Dendritic cell treated with granulocyte-macrophage colony-stimulating factor and Interleukin-4, amounts not matched to agents 40 ng/mL and 50 ng/mL, for 4 days (primary cell): ENCODE measurements around the gene ODAPH.

Source experiments
- H3K27ac Mint-ChIP-seq: one replicate; pipeline ENCODE4 v1.8.0; 2022; ENCODE audit warnings: mild to moderate bottlenecking, mixed read lengths
- H3K27me3 Mint-ChIP-seq: one replicate; pipeline ENCODE4 v1.8.0; 2022; ENCODE audit warnings: mild to moderate bottlenecking, mixed read lengths
- H3K36me3 Mint-ChIP-seq: one replicate; pipeline ENCODE4 v1.8.0; 2022; ENCODE audit warnings: low read depth, mixed read lengths
- H3K4me1 Mint-ChIP-seq: one replicate; pipeline ENCODE4 v1.8.0; 2022; ENCODE audit warnings: low read depth, mixed read lengths
- H3K4me3 Mint-ChIP-seq: one replicate; pipeline ENCODE4 v1.8.0; 2022; ENCODE audit warnings: mild to moderate bottlenecking, moderate library complexity, mixed read lengths
- H3K9me3 Mint-ChIP-seq: one replicate; pipeline ENCODE4 v1.8.0; 2022; ENCODE audit warnings: mixed read lengths
- intact Hi-C: fragments of 100-400 bp; cut with micrococcal nuclease; formaldehyde crosslinking; loops from one replicate; pipeline ENCODE4 v1.15.0; 2022

ODAPH gene

DNA sequence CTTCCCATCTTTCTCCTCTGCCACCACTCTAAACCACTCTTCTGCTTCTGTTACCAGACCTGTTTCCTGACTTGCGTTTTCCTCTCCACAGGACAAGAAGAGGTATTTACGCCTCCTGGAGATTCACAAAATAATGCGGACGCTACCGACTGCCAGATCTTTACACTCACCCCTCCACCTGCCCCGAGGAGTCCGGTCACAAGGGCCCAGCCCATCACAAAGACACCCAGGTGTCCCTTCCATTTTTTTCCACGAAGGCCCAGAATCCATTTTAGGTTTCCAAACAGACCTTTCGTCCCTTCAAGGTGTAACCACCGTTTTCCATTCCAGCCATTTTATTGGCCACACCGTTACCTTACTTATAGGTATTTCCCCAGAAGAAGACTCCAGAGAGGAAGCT, 8.2 kb downstream of the ODAPH start:
- Mint-ChIP-seq H3K4me3 (no peak overlapping the region), H3K36me3 (no peaks in the 10 kb centered on the region), H3K27me3 (no peaks in the 10 kb centered on the region), H3K4me1 (peaks cover 35% of the 10 kb centered on the region), H3K9me3 (no peaks in the 10 kb centered on the region), H3K27ac (no peak overlapping the region)
- intact Hi-C loops = no loop called here

DNA sequence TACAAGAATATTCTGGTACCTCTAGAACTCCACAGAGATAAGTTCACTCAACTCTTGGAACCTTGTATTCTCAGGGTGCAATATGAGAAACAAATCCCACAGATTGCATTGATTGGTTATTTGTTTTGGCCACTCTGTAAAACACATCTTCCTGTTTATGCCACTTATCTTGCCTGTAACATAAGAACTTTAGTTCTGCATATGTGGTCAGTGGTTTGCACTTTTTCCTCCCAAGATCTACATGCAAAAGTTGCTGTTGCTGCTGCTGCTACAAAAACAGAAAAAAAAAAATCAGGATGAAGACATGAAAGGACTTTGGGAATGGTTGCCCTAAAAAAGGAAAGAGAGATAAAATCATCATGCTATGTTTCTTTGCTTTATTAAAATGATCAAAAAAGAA, 9.6 kb downstream of the ODAPH start:
- intact Hi-C loops = no loop called here
- no peak overlapping the region for H3K4me3 Mint-ChIP-seq
- peaks cover 35% of the 10 kb centered on the region for H3K4me1 Mint-ChIP-seq
- no peaks in the 10 kb centered on the region for H3K9me3 Mint-ChIP-seq
- no peaks in the 10 kb centered on the region for H3K36me3 Mint-ChIP-seq
- H3K27me3 Mint-ChIP-seq = no peaks in the 10 kb centered on the region
- H3K27ac Mint-ChIP-seq = no peak overlapping the region

DNA sequence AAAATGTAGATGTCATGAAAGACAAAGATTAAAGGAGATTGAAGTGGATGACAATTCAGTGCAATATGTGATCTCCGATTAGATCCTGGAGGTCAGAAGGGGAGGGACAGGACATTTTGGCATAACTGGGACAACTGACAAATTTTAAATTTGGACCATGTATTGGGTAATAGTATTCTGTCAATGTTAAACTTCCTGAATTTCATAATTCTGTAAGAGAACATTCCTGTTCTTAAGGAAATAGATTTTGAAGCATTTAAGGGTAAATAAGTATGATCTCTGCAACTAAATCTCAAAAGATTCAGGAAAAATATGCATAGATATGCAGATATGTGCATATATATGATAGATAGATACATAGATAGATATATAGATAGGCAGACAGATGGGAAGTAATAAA, 11.0 kb downstream of the ODAPH start:
- Mint-ChIP-seq H3K27ac (no peak overlapping the region), H3K4me1 (peaks cover 32% of the 10 kb centered on the region), H3K9me3 (no peaks in the 10 kb centered on the region), H3K4me3 (no peak overlapping the region), H3K36me3 (no peaks in the 10 kb centered on the region), H3K27me3 (no peaks in the 10 kb centered on the region)
- intact Hi-C loops = no loop called here

DNA sequence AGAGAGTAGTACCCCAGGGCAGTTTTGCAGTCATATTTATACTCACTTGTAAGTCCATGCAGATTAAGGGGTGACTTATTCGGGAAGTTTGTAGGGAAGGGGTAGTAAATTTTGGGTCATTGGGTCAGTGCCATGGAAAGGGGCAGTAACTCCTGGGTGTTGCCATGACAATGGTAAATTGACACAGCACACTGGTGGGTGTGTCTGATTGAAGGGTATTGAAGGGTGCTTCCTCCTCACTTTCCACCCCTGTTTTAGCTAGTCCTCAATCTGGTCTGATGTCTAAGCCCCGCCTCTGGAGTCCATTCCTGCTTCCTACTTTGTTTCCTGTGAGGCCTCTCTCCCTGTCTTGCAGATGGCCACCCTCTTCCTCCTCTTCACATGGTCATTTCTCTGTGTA, 11.9 kb downstream of the ODAPH start:
- H3K4me3 Mint-ChIP-seq = no peak overlapping the region
- H3K27me3 Mint-ChIP-seq = no peaks in the 10 kb centered on the region
- peaks cover 29% of the 10 kb centered on the region for H3K4me1 Mint-ChIP-seq
- H3K9me3 Mint-ChIP-seq = no peaks in the 10 kb centered on the region
- H3K27ac Mint-ChIP-seq = no peak overlapping the region
- intact Hi-C loops = no loop called here
- no peaks in the 10 kb centered on the region for H3K36me3 Mint-ChIP-seq

DNA sequence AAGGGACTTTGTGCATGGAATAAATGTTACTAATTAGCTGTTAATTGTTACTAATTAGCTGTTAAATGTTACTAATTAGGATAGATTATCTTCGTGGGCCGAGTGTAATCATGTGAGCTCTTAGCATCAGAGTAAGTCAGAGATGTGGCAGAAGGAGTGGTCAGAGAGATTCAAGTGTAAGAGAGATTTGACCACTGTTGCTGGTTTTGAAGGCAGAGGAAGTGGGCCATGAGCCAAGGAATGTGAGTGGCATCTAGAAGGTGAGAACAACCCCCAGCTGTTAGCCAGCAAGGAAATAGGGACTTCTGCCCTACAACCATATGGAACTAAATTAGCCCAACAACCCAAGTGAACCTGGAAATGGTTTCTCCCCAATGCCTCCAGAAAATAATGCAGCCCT, 28.2 kb downstream of the ODAPH start:
- Mint-ChIP-seq H3K4me3 (no peak overlapping the region), H3K27ac (no peak overlapping the region), H3K4me1 (no peaks in the 10 kb centered on the region), H3K36me3 (no peaks in the 10 kb centered on the region), H3K27me3 (no peaks in the 10 kb centered on the region), H3K9me3 (no peaks in the 10 kb centered on the region)
- intact Hi-C loops = no loop called here

GRCh38 chr4:75593393-75593792, 37.5 kb downstream of the ODAPH start:
- Mint-ChIP-seq H3K4me1 (no peaks in the 10 kb centered on the region), H3K4me3 (no peak overlapping the region), H3K27me3 (no peaks in the 10 kb centered on the region), H3K27ac (no peak overlapping the region), H3K36me3 (no peaks in the 10 kb centered on the region), H3K9me3 (no peaks in the 10 kb centered on the region)
- intact Hi-C loops = no loop called here

GRCh38 chr4:75596061-75596460, 40.2 kb downstream of the ODAPH start:
- intact Hi-C loops = no loop called here
- no peak overlapping the region for H3K27ac Mint-ChIP-seq
- H3K36me3 Mint-ChIP-seq = no peaks in the 10 kb centered on the region
- H3K4me1 Mint-ChIP-seq = no peaks in the 10 kb centered on the region
- H3K27me3 Mint-ChIP-seq = peaks cover 3% of the 10 kb centered on the region
- H3K9me3 Mint-ChIP-seq = no peaks in the 10 kb centered on the region
- no peak overlapping the region for H3K4me3 Mint-ChIP-seq

GRCh38 chr4:75598390-75598789, 42.5 kb downstream of the ODAPH start:
- intact Hi-C loops = no loop called here
- Mint-ChIP-seq H3K36me3 (no peaks in the 10 kb centered on the region), H3K4me3 (no peak overlapping the region), H3K27ac (no peak overlapping the region), H3K27me3 (peaks cover 3% of the 10 kb centered on the region), H3K4me1 (no peaks in the 10 kb centered on the region), H3K9me3 (no peaks in the 10 kb centered on the region)

DNA sequence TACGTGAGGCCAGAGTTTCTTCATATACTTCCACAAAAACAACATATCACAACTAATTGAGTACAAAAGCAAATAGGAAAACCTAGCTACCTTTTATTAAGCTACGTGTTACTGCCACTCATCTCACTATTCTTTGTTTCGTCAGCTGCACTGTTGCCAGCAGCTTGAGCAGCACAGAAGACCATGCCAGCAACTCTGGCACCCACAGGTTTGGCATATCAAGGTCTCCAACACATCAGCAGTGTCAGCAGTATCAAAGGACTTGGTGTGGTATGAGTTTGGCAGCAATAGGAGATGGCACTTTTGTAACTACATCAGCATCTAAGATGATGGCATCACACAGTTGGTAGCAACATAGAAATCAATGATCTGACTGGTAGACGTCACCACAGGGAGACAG, 43.8 kb downstream of the ODAPH start:
- no peaks in the 10 kb centered on the region for H3K4me1 Mint-ChIP-seq
- H3K9me3 Mint-ChIP-seq = no peaks in the 10 kb centered on the region
- peaks cover 3% of the 10 kb centered on the region for H3K27me3 Mint-ChIP-seq
- no peaks in the 10 kb centered on the region for H3K36me3 Mint-ChIP-seq
- H3K4me3 Mint-ChIP-seq = no peak overlapping the region
- intact Hi-C loops = no loop called here
- H3K27ac Mint-ChIP-seq = no peak overlapping the region

DNA sequence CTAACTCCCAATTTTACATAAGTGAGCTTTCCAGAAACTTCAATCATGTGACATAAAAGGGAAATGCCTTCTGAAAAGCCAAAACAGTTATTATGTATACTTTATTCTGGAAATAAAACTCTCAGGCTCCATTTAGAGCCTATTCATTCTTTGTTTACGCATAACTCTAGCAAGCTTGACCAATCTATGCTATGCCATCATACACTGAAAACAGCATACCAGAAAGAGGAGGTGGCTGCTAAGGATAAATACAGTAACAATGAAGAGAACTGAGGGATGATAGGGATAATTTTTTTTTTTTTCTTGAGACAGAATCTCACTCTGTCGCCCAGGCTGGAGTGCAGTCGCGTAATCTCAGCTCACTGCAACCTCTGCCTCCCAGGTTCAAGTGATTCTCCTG, 50.1 kb downstream of the ODAPH start:
- Mint-ChIP-seq H3K27ac (no peak overlapping the region), H3K36me3 (no peaks in the 10 kb centered on the region), H3K4me1 (no peaks in the 10 kb centered on the region), H3K4me3 (no peak overlapping the region), H3K9me3 (peaks cover 6% of the 10 kb centered on the region), H3K27me3 (no peaks in the 10 kb centered on the region)
- intact Hi-C loops = no loop called here

DNA sequence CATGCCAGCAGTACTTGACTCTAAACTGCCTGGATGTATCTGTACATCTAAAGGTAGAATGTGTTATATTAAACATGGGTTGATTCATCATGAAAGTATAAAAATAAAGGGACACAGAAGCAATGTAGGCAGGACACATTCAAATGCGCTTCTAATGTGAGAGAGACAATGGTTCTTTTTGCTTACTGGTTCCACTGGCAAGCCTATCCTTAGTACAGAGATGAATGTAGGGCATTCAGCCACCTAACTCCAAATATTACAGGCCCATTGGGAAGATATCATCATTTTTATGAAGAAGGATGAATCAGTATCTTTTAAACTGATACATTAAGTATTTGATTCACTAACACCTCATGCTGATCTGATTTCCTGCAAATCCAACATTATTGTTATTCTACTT, 56.4 kb downstream of the ODAPH start:
- Mint-ChIP-seq H3K36me3 (no peaks in the 10 kb centered on the region), H3K27ac (no peak overlapping the region), H3K9me3 (peaks cover 6% of the 10 kb centered on the region), H3K4me1 (no peaks in the 10 kb centered on the region), H3K27me3 (no peaks in the 10 kb centered on the region), H3K4me3 (no peak overlapping the region)
- intact Hi-C loops = no loop called here
